Pancreas (tissue), 10 donors: Measurements from ENCODE around the gene OBSCN. TPM values are rescaled to one million over a fixed set of nuclear protein-coding genes. Genes with fewer than 3 reads are reported as not detected.
A peak's percentile ranks its signal among the peaks of the same experiment; 100 is the strongest.

ENCODE experiments used
- ATAC-seq, 4 donors: fragments of 200-7000 bp; cut with Tn5 transposase; one replicate each; pipeline versions ENCODE4 v1.8.0 to v1.9.1; 2020; ENCODE audit warnings: mild to moderate bottlenecking in 4 of 4, moderate library complexity in 4 of 4
- DNase-seq, 6 donors: peaks; one replicate each; pipeline ENCODE4 v3.0.0-alpha.2; 2020
- FAIRE-seq: peaks from 2 replicates; lab custom pipeline; 2012; peaks lifted over from hg19 to GRCh38; lab: Jason Lieb, UNC
- H3K27ac ChIP-seq, 4 donors: fragments of 200-600 bp; sonication (generic); 1 replicate in 3 of 4; 2 replicates in 1 of 4; pipeline versions ENCODE4 v1.5.0 to v1.8.0; 2020
- H3K27me3 ChIP-seq, 4 donors: fragments of 200-600 bp; one replicate each; pipeline ENCODE4 v1.8.0; 2021
- H3K36me3 ChIP-seq, 3 donors: fragments of 200-600 bp; sonication (generic) in 1 of 3; one replicate each; pipeline versions ENCODE4 v1.5.0 to v1.8.0; 2020 to 2021
- H3K4me1 ChIP-seq, 3 donors: fragments of 200-600 bp; one replicate each; pipeline ENCODE4 v1.8.0; 2021
- H3K4me3 ChIP-seq, 4 donors: fragments of 200-600 bp; sonication (generic) in 2 of 4; one replicate each; pipeline versions ENCODE4 v1.5.0 to v1.8.0; 2020 to 2021
- H3K9me3 ChIP-seq, 4 donors: fragments of 200-600 bp; one replicate each; pipeline ENCODE4 v1.8.0; 2021
- CTCF ChIP-seq, 4 donors: fragments of 200-600 bp; sonication (generic) in 3 of 4; IDR thresholded peaks; one replicate each; pipeline versions ENCODE4 v1.5.0 to v1.8.0; 2021; ENCODE audit warnings: antibody characterized with exemption in 4 of 4
- WGBS, 2 donors: extraction: QIAGEN DNeasy Blood & Tissue Kit; methylation state at CpG; one replicate each; pipeline ENCODE4 v1.1.7; 2013; 5-methylcytosine and 5-hydroxymethylcytosine counted together
- intact Hi-C, 3 donors: fragments of 100-400 bp; cut with DNase I; formaldehyde crosslinking; loops; one replicate each; pipeline versions ENCODE4 v1.11.1 to v1.14.2; 2022
- polyA plus RNA-seq, 2 donors: library from polyadenylated mRNA; stranded (reverse); fragments of 200-250 nt; gene quantifications; one replicate each; pipeline ENCODE4 v1.2.3, GENCODE V29; 2013
- total RNA-seq, 6 donors: library from RNA; stranded (reverse); fragmentation: NEBNext Ultra II Directional in 4 of 6; extraction: Animal tissue kit (Norgen Biotek cat#: 25700) in 4 of 6; gene quantifications; one replicate each; pipeline versions ENCODE4 v1.2.1 to v1.2.4, GENCODE V29; 2021 to 2023
- donor health status: healthy with polysubstance abuse.
- donor health status: DM: no; HTN: no; CAD: no; lungs with moderate emphysema.
- donor health status: DM: no; HTN: no; CAD: no.
- donor health status: control.
- donor health status: control.
- donor health status: Bipolar disorder and iron deficiency.
- donor health status: DM: yes; HTN: yes; CAD: no.
- donor health status: DM: no; HTN: no; CAD: no.
- donor health status: DM: no; HTN: no; CAD: no.
- donor health status: DM: yes; HTN: yes; CAD: no.

OBSCN gene
- total and polyA plus RNA-seq, 8 donors, result 7.9 to 61.4 (median 11.3) TPM

GRCh38 chr1:228293816-228294500 lies 86.1 kb downstream of the OBSCN start:
- no peak for TF ChIP-seq CTCF (IDR thresholded peaks at IDR 0.05)
- no peak for FAIRE-seq
- Histone ChIP-seq H3K4me1 (no peaks in the 10 kb centered on the region), H3K36me3 (no peaks in the 10 kb centered on the region), H3K27me3 (no peaks in the 10 kb centered on the region), H3K27ac (no peak overlapping the region), H3K9me3 (no peaks in the 10 kb centered on the region), H3K4me3 (no peak overlapping the region)
- no peak for ATAC-seq
- DNase-seq, result peak in 1 of 6 donors; percentile 34
- intact Hi-C loops, result no loop called here
- WGBS, 2 donors, result 90 to 95% methylated on average over 14 of the region's 14 CpGs

- DNase-seq (peak in 1 of 6 donors; percentile 33), FAIRE-seq (no peak), ATAC-seq (no peak)
- H3K9me3 ChIP-seq, result no peaks in the 10 kb centered on the region
- H3K4me1 ChIP-seq, result no peaks in the 10 kb centered on the region
- intact Hi-C loops, result no loop called here
- H3K36me3 ChIP-seq, result no peaks in the 10 kb centered on the region
- TF ChIP-seq CTCF (IDR thresholded peaks at IDR 0.05), result no peak
- 90 to 98% methylated on average over 10 of the region's 10 CpGs for WGBS, 2 donors
- no peaks in the 10 kb centered on the region for H3K27me3 ChIP-seq
- H3K4me3 ChIP-seq, result no peak overlapping the region
- H3K27ac ChIP-seq, result no peak overlapping the region
Observed at GRCh38 chr1:228294717-228295116, 86.9 kb downstream of the OBSCN start.

GRCh38 chr1:228295201-228295600 lies 87.4 kb downstream of the OBSCN start:
- no peak for DNase-seq
- intact Hi-C loops, result no loop called here
- no peak overlapping the region for H3K27ac ChIP-seq
- peak in 1 of 4 donors; percentile 32 for ATAC-seq
- H3K4me3 ChIP-seq, result no peak overlapping the region
- H3K36me3 ChIP-seq, result no peaks in the 10 kb centered on the region
- no peak for TF ChIP-seq CTCF (IDR thresholded peaks at IDR 0.05)
- no peaks in the 10 kb centered on the region for H3K27me3 ChIP-seq
- H3K4me1 ChIP-seq, result no peaks in the 10 kb centered on the region
- WGBS, 2 donors, result 55 to 68% methylated on average over 5 of the region's 5 CpGs
- FAIRE-seq, result no peak
- no peaks in the 10 kb centered on the region for H3K9me3 ChIP-seq

GRCh38 chr1:228295981-228296380 lies 88.1 kb downstream of the OBSCN start:
- no peak for FAIRE-seq
- Histone ChIP-seq H3K4me3 (no peak overlapping the region), H3K4me1 (no peaks in the 10 kb centered on the region), H3K36me3 (no peaks in the 10 kb centered on the region), H3K9me3 (no peaks in the 10 kb centered on the region), H3K27ac (no peak overlapping the region), H3K27me3 (no peaks in the 10 kb centered on the region)
- no peak for DNase-seq
- intact Hi-C loops, result no loop called here
- WGBS, 2 donors, result 70 to 87% methylated on average over 2 of the region's 2 CpGs
- no peak for ATAC-seq
- TF ChIP-seq CTCF (IDR thresholded peaks at IDR 0.05), result no peak

GRCh38 chr1:228297242-228297641 lies 89.4 kb downstream of the OBSCN start:
- Histone ChIP-seq H3K36me3 (no peaks in the 10 kb centered on the region), H3K27me3 (no peaks in the 10 kb centered on the region), H3K4me3 (no peak overlapping the region), H3K9me3 (no peaks in the 10 kb centered on the region), H3K27ac (no peak overlapping the region), H3K4me1 (no peaks in the 10 kb centered on the region)
- FAIRE-seq (no peak), DNase-seq (no peak), ATAC-seq (no peak)
- TF ChIP-seq CTCF (IDR thresholded peaks at IDR 0.05), result no peak
- 93 to 96% methylated on average over 2 of the region's 2 CpGs for WGBS, 2 donors
- intact Hi-C loops, result no loop called here
